ENCODE results near the gene UNC13D.
"Not testable (repeated sequence)": the region's sequence is repeated elsewhere in the genome, so short reads cannot be mapped to it uniquely, and the experiment has no call there.

UNC13D gene

GRCh38 chr17:75874323-75875181, 30.3 kb upstream of the UNC13D start:
- DNase-seq = no peak

GRCh38 chr17:75873587-75874322, 29.6 kb upstream of the UNC13D start:
- DNase-seq = no peak

- no peak for DNase-seq
Measured at GRCh38 chr17:75872434-75873351, 28.5 kb upstream of the UNC13D start.

GRCh38 chr17:75870228-75870627, 26.0 kb upstream of the UNC13D start:
- not testable (repeated sequence) for DNase-seq

DNA sequence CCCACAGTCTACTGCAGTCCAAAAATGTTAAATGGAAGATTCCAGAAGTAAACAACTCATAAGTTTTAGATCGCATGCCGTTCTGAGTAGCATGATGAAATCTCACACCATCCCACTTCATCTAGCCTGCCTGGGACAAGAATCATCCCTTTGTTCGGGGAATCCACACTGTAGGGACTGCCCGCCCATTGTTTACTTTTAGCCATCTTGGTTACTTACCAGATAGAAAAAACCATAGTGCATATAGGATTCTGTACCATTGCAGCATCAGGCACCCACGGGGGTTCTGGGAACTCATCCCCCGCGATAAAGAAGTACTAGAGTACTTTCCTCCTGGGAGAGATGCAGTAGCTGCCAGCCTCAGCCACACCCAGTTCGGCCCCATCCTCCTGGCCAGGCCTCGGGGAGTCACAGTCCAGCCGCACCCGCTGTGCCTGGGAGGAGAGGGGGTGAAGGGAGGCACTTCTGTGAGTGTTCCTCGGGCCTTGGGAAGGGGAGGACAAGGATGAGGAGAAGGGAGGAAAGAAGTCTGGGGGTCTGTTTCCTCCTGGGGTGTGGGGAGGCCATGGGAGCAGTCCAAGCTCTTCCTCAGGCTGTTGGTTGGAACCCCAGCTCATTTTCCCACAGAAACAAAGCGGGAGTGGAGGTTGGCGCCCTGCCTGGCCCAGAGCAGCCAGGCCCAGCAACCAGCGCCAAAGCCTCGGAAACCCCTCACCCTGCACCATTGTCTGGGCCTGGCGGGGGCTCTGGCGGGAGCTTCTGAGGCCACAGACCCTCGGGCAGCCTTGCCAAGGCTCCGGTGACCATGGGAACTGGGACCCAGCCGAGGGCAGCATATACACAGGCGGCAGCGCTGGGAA, 25.3 kb upstream of the UNC13D start:
- no peak for DNase-seq

DNA sequence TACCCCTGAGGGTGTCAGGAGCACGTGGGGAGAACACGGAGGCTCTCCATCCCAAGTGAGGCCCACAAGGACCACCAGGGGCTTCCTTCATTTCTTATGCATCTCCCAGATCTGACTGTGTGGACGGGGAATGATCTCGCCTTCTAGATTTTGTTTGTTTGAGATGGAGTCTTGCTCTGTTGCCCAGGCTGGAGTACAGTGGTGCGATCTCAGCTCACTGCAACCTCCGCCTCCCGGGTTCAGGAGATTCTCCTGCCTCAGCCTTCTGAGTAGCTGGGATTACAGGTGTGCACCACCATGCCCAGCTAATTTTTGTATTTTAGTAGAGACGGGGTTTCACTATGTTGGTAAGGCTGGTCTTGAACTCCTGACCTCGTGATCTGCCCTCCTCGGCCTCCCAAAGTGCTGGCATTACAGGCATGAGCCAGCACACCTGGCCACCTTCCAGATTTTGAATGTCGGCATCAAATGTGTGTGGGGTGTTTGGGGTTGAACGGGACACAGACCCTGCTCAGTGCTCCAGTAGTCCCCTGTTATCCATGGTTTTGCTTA, 24.6 kb upstream of the UNC13D start:
- DNase-seq = not testable (repeated sequence)

GRCh38 chr17:75865404-75866188, 21.4 kb upstream of the UNC13D start:
- not testable (repeated sequence) for DNase-seq

- DNase-seq = not testable (repeated sequence)
Measured at GRCh38 chr17:75864887-75865286, 20.7 kb upstream of the UNC13D start.

DNA sequence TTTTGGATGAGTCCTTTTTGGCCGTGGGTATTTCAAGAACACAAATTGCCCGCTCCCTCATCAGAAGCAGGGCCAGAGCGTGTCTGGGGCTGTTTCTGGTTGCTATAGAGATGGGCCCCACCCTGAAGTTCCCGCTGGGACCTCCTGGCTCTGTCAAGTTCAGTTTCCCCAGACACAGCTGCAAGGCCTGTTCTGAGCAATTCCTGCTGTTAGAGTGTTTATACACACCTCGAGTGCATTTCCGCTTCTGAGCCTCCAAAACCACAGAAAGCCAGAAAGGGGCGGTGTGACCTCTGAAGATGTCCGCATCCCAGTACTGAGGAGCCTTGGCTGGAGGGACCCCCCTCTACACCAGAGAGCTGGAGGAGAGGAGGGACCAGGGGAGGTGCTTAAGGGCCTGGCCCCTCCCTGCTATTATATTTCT, 20.3 kb upstream of the UNC13D start:
- no peak for DNase-seq

GRCh38 chr17:75861927-75862317, 17.7 kb upstream of the UNC13D start:
- DNase-seq = no peak

DNA sequence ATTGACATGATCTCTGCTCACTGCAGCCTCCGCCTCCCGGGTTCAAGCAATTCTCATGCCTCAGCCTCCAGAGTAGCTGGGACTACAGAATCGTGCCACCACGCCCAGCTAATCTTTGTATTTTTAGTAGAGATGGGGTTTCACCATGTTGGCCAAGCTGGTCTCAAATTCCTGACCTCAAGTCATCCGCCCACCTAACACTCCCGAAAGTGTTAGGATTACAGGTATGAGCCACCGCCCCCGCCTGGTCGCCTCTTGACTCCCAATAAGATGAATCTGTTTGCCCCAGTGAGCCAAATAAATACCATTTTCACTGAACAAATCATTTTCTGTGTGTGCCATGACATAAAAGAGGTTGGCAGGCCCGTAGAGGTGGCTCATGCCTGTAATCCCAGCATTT, 15.2 kb upstream of the UNC13D start:
- DNase-seq = not testable (repeated sequence)

- DNase-seq = no peak
Measured at GRCh38 chr17:75856062-75856756, 12.0 kb upstream of the UNC13D start.

- DNase-seq = peak; percentile 77
Measured at GRCh38 chr17:75855310-75856061, 11.3 kb upstream of the UNC13D start, which contains the start of gene WBP2. TSS of gene WBP2 (minus strand) at chr17:75855335. CDS start at chr17:75855297, 38 bp downstream.

GRCh38 chr17:75854881-75855309, 10.7 kb upstream of the UNC13D start:
- DNase-seq = no peak

DNA sequence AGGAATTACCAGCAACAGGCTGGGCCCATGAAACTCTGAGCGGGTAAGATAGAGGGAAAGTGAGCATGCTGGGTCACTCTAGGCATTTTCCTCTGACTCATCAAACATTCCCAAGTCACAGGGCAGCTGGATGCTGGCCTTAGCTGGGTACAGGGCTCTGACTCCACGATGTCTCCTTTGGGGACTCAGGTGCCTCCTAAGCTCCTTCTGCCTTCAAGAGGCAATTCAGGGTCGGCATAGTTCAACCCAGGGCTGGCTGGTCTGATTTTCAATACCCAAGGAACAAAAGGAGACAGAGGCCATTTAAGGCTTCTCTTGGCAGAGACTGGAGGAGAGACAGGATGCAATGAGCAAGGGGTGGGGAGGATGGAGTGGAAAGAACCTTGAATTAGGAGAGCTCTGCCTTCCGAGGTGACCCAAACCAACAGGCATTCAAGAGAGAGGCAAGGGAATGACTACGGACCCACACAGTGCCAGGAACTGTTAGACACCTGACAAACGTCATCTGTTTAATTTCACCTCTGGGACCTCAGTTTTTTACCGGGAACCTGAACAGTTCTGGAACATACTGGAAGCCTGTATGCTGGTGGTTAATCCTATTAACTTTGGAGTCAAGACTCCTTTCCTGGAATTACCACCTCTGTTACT, 10.0 kb upstream of the UNC13D start:
- DNase-seq = no peak

DNA sequence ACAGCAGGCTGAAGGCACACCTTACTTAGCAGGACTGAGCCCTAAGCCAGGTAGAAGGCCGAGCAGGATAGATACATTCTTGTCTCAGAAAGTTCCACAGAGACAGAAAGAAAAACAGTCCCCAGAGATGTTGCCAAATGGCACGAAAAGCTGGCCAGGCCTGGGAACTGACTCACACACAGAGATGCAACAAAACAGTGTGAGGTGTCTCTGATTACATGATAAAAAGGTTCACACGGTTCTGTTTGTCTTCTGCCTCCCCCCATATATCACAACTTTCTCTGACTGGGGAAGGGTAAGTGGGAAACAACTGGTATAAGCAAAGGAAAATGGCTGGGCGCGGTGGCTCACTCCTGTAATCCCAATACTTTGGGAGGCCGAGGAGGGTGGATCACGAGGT, 9.2 kb upstream of the UNC13D start:
- DNase-seq = no peak

DNA sequence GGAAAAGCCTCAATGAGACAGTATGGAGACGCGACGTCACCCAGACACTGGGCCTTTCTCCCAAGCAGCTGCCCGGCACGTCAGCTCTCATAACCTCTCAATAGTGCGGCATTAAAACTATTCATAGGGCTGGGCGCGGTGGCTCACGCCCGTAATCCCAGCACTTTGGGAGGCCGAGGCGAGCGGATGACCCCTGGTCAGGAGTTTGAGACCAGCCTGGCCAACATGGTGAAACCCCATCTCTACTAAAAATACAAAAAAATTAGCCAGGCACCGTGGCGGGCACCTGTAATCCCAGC, 7.4 kb upstream of the UNC13D start:
- DNase-seq = not testable (repeated sequence)

DNA sequence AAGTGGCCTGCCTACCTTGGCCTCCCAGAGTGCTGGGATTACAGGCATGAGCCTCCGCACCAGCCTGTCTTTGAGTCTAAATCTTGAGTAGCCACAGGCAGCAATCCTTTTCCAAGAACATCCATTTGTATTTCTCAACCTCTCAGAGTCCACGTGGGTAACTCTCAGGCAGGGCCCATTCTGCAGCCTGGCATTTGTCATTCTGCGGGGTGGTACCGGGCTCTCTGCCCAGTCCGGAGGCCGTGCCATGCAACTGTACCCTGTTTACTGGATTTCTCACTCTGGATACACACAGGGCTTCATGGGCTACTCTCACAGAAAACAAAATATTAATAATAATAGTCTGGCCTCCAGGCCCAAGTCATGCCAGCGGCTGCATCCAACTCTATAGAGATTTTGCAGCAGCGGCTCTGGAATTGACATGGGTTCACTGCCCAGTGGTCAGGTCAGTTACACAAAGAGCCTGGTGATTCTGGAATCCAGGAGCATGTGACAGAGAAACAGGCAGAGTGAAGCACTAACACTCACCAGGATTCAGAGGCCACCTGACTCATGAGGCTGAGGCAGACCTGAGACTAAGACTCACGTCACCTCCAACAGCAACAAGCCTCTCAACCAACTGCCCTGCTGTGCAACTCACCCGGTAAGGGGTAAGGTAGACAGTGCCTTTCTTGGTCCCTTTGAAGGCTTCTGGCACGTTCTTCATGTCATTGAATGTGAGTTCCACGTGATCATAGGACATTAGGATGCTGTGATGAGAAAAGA, 6.9 kb upstream of the UNC13D start:
- no peak for DNase-seq
